HuH-7 (cell line): ENCODE measurements around the gene SRMS.

ENCODE experiments used
- DNase-seq: peaks from one replicate; pipeline ENCODE4 v3.0.0; 2011; ENCODE audit warnings: low spot score

Gene SRMS

DNA sequence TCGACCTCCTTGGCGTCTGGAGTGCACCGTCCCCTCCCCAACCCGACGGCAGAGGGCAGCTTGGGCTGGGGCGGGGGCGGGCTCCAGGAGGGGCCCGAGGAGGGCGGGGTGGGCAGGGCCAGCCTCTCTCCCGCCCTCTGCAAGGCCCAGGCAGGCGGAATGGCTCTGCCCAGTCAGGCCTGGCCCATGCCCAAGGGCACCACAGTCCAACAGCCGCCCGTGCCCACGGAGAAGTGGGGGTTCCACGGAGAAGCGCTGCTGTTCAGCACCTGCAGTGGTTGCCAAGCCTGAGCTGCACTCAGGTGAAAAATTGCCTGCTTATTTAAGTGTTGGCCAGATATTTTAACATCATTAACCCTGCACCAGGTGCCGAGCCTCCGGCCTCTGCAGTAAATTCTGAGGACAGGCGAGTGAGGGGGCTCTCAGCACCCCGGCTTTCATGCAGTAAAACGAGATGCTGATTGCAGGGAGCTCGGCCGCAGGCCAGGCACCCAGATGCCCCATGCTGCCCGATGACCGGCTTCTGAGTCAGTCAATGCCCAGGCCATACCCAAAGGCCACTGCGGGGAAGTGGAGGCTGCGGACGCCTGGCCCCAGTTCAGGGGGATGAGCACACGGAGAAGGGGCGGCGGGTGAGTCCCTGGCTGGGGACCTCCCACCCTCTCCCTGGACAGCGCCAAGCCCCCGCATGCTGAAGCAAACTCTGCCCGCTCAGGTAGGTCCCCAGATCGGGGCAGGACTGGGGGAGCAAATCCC lies at the start of gene SRMS:
Gene SRMS, minus strand, starts transcription at position 25 of the 756 bp plus-strand sequence. CDS start 286 bp downstream, outside the sequence.
- no peak for DNase-seq

- no peak for DNase-seq
Measured at GRCh38 chr20:63596423-63596822, 48.9 kb upstream of the SRMS start.

DNA sequence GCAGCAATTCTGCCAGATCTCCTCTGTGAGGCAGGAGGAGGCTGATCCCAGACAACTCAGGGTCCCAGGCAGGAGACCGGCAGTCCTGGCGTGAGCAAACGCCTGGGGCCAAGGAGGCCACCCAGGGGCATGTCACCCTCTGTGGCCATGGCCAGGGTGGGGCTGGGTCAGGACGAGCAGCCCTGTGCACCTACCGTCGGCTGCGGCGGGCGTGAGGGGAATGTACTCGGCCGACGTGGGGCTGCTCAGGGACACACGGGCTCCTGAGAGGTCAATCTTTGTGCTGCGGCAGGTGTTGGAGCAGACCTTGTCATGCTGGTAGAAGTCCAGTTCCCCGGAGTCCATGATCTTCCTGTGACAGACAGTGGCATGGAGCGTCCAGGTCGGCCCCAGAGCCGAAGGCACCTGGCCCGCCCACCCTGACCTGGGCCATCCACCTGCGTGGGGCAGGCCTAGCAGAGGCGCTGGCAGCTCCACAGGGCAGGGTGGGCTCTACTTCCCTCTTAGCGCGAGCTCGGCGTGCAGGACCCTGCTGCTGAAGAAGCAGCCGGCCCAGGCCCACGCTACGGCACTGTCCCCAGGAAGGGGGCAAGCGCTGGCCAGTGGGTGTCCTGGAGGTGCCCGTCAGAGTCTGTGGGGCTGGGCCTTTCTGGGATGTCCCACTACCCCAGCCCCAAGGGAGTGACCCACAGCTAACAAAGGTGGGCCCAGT lies 48.0 kb upstream of the SRMS start:
- no peak for DNase-seq

DNA sequence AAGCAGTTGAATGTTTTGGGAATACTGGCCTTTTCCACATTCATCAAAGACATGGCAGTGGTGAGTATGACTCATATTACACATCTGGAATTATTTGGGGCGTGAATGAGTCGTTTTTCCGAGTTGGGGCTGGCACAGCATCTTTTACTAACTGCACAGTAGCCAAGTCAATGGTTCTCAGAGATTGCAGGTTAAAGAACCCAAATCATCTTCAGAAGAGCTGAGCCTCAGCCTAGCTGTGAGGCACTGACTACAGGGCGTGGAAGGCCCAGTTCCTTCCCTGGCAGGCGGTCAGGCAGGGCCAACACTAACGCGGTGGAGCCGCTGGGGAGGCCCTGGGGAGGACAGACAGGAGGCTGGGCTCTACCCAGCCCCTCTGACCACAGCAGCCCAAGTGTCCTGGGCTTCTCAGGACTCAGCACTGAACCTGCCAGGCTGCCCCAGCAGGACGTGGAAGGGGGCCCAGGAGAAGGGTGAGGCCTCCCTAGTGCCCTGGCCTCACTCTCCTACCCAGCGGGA lies 46.6 kb upstream of the SRMS start:
- DNase-seq, result no peak

- DNase-seq, result no peak
Measured at GRCh38 chr20:63592661-63593060, 45.1 kb upstream of the SRMS start.

GRCh38 chr20:63591786-63592355 lies 44.3 kb upstream of the SRMS start:
- DNase-seq, result no peak

- DNase-seq, result no peak
Measured at GRCh38 chr20:63591147-63591533, 43.6 kb upstream of the SRMS start.

DNA sequence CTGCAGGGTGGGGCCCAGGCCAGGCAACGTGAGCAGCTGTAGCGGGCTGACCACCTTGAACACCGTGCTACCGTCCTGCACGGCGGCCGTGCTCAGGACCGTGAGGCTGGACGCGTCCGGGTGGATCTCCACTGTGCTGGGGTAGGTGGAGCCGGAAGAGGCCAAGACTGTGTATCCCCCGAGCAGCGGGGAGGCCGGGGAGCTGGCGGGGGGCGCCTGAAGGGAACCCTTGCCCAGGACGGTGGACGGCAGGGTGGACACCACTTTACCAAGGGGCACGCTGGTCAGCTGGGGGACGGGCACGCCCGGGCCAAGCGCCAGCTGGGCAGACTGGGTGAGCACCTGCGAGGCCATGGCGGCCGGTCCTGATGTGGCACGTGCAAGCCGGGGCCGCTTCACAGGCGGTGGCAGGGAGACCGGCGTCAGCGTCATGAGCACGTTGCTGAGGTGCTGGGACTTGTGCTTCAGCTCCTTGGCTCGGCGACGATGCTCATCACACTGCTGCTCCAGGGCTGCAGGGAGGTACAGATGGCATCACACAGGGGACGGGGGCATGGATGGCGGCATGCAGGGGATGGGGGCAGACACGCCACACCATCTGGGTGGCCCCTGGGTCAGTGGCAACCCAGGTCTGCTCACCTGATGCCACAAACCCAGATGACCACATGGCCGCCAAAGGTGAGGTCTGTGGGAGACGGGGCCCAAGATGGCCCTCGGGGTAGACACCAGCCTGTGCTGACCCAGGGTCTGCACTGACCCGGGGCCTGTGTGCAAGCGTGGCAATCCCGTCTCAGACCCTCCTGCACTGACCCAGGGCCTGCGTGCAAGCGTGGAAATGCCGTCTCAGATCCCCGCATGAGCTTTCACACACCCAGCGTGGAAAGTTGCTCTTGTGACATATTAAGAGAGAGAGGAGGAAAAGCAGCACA lies 42.9 kb upstream of the SRMS start:
- DNase-seq, result no peak

DNA sequence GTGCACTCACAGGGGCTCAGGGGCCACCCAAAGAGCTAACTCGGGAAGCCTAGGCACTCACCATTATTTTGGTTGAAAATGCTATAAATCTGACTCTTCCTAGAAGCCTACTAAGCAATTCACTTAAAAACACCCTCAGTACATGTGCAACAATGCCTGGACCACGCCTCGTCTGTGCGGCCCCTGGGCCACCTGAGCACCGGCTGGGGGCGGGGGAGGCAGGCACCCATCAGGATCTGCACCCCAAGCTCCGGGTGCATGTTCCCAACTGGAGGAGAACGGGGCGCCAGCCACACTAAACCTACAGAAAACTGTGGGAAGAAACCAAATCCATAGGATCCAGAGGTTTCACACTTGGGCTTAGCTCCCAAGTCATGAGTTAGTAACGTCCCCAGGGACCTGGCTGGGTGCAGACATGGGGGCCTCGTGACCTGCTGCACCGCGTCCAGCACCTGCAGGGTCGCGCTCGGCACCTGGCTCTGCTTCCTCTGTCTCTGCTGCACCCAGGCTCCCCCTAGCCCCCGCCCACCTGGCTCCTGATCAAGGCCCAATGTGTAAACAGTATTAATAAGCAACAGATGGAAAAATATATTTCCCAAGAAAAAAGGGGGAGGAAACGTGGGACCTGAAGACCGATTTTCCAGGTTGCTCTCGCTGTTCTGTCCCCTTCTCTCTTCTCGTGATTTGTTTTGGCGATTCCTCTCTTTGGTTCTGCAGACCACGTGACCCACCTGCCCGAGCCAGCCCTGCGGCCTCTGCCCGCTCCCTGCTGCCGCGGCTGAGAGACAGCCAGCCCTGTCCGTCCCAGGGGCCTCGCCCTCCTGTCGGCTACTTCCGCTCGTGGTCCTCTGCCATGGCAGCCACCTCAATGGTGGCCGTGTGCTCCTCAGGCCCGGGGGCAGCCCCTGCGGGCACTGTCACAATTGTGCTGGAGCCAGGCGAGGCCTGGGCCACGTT lies 42.0 kb upstream of the SRMS start:
- DNase-seq, result no peak

DNA sequence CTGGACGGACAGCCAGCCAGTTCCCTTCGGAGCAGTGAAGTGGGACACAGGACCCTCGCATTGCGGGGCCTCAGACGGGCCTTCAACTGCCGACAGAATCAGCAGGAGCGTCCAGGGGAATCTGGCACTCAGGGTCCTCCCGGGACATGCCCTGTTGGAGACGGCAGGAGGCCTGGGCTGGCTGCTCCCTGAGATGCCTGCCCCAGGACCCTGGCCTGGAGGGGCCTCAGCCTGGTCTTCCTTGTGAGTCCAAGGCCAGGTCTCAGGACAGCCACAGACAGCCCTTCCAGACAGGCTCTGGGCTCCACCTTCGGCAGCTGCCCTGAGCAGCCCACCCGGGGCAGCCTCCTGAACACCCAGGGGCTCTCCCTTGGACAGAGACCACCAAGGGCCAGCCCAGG lies 41.1 kb upstream of the SRMS start:
- no peak for DNase-seq

GRCh38 chr20:63587776-63588591 lies 40.4 kb upstream of the SRMS start:
- DNase-seq, result no peak

- no peak for DNase-seq
Measured at GRCh38 chr20:63587256-63587655, 39.7 kb upstream of the SRMS start.

- DNase-seq, result no peak
Measured at GRCh38 chr20:63586797-63587196, 39.2 kb upstream of the SRMS start.

DNA sequence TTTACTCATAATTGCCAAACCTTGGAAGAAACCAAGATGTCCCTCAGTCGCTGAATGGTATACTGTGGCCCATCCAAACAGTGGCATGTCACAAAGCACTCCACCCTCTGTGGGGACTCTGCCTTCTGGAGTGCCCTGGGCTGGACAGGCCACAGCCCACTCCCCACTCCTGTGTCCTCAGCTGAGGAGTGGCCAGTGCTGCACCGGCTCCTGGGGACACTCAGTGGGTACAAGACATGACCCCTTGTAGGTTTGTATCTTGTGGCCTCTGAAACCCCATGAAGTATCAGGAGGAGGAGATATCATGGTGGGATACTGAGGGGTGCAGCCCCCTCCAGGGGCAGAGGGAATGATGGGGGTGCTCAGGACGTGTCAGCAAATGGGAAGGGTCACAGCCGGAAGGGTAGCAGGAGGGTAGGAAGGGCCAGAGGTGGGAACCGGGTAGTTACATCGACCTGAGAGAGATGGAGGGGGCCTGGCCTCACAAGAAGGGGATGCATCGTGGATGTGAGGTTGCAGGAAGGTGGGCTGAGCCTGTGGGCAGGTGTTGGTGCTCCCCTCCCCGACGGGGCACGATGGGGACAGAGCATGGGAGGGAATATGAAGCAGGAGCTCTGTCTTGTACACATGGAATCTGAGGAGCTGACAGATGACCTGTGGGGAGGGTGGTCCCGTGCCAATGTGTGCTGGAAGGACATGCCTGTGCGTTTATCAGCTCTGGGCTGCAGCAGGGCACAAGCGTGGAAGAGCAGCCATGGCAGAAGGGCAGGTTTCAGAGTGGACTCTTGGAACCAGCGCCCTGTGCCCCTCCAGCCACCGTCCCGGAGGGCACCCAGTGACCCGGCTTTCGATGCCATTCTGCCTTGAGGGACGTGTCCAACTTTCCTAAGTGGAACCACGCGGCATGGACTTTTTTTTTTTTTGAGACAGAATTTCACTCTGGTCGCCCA lies 38.3 kb upstream of the SRMS start:
- no peak for DNase-seq

DNA sequence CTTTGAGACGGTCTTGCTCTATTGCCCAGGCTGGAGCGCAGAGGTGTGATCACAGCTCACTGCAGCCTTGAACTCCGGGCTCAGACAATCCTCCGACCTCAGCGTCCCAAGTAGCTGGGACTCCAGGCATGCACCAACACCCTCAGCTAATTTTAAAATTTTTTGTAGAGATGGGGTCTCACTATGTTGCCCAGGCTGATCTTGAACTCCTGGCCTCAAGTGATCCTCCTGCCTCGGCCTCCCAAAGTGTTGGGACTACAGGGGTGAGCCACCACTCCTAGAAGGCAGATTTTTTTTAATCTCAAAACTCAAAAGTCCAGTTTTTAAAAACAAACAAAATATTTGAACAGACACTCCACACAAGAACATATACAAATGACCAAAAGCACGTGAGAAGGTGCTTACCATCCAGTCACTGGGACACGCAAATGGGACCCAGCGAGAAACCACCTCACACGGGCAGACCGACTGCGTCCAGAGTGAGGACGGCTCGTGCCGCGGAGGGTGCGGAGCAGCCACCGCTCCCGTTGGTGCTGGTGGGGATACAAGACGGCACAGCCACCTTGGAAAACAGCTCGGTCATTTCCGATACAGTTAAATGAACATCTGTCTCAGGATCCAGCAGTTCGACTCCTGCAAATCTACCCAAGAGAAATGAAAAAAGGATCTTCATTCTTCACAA lies 35.0 kb upstream of the SRMS start:
- no peak for DNase-seq

DNA sequence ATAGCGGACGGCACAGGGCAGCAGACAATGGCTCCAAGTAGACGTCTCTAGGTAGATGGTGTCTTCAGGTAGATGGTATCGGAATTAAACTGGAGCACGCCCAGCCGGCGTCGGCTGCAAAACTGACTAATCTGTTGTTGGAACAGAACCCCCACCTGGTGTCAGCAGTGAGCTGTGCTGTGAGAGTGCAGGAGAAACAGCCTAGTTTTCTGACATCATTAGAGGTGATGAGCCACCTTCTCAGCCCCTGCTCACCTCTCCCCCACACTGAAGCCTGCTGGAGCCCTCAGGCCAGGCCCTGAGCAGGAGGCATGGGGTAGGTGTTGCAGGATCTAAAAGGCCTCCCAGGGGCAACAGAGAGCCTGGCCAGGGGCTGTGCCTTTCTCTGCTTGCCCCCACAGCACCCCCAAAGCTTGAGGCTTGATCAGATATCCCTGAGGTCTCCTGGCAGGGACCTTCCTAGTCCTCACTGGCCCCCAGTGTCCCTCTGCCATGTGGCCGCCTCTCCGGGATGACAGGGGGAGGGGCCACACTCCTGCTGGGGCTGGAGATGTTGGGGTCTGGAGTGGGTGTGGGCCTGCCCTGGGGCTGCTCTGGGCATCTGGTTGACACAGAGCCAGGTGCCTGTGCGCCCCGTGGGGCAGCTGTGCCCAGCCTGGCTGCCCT lies 33.4 kb upstream of the SRMS start:
- peak; percentile 77 for DNase-seq

- no peak for DNase-seq
Measured at GRCh38 chr20:63579017-63579694, 31.6 kb upstream of the SRMS start.
